Astrocyte (in vitro differentiated cells and primary cell): Measurements from ENCODE around the gene HERC2. TPM values are rescaled to one million over a fixed set of nuclear protein-coding genes. Genes with fewer than 3 reads are reported as not detected.

ENCODE experiments used
- DNase-seq: peaks from one replicate; pipeline ENCODE4 v3.0.0-alpha.2; 2010; ENCODE audit warnings: low read depth
- FAIRE-seq: peaks from 2 replicates; lab custom pipeline; 2011; peaks lifted over from hg19 to GRCh38; lab: Jason Lieb, UNC
- H2AFZ ChIP-seq: 2 replicates; pipeline ENCODE4 v1.6.0; 2012; ENCODE audit warnings: low read depth, low read length, inconsistent platforms
- H3K27ac ChIP-seq: 2 replicates; pipeline ENCODE4 v1.5.1; 2011; ENCODE audit warnings: low read depth, low read length, inconsistent platforms
- H3K27me3 ChIP-seq: 2 replicates; pipeline ENCODE4 v1.6.0; 2011; ENCODE audit warnings: low read length, inconsistent platforms; ENCODE audit not compliant: insufficient read depth
- H3K36me3 ChIP-seq: 2 replicates; pipeline ENCODE4 v1.5.1; 2011; ENCODE audit warnings: low read length, inconsistent platforms; ENCODE audit not compliant: insufficient read depth
- H3K4me1 ChIP-seq: 2 replicates; pipeline ENCODE4 v1.5.1; 2011; ENCODE audit warnings: low read length, inconsistent platforms; ENCODE audit not compliant: insufficient read depth
- H3K4me2 ChIP-seq: 2 replicates; pipeline ENCODE4 v1.6.0; 2012; ENCODE audit warnings: low read length, inconsistent platforms
- H3K4me3 ChIP-seq: 2 replicates; pipeline ENCODE4 v1.5.1; 2011; ENCODE audit warnings: low read depth, mild to moderate bottlenecking, low read length, inconsistent platforms; ENCODE audit not compliant: insufficient read depth
- H3K79me2 ChIP-seq: 2 replicates; pipeline ENCODE4 v1.6.0; 2012; ENCODE audit warnings: mild to moderate bottlenecking, low read length, inconsistent platforms; ENCODE audit not compliant: insufficient read depth
- H3K9ac ChIP-seq: 2 replicates; pipeline ENCODE4 v1.6.0; 2012; ENCODE audit warnings: mild to moderate bottlenecking, low read length, inconsistent platforms
- H3K9me3 ChIP-seq: 2 replicates; pipeline ENCODE4 v1.5.1; 2012; ENCODE audit warnings: low read depth, mild to moderate bottlenecking, low read length, inconsistent platforms; ENCODE audit not compliant: insufficient read depth
- H4K20me1 ChIP-seq: 2 replicates; pipeline ENCODE4 v1.6.0; 2012; ENCODE audit warnings: low read length, inconsistent platforms; ENCODE audit not compliant: insufficient read depth
- H3K27ac Mint-ChIP-seq: one replicate; pipeline ENCODE4 v1.8.0; 2021; ENCODE audit warnings: mild to moderate bottlenecking, mixed read lengths; ENCODE audit not compliant: unreplicated experiment
- H3K27me3 Mint-ChIP-seq: one replicate; pipeline ENCODE4 v1.8.0; 2021; ENCODE audit warnings: low read depth, mixed read lengths; ENCODE audit not compliant: unreplicated experiment
- H3K36me3 Mint-ChIP-seq: one replicate; pipeline ENCODE4 v1.8.0; 2021; ENCODE audit warnings: low read depth, mixed read lengths; ENCODE audit not compliant: unreplicated experiment
- H3K4me1 Mint-ChIP-seq: one replicate; pipeline ENCODE4 v1.8.0; 2021; ENCODE audit warnings: low read depth, mixed read lengths; ENCODE audit not compliant: unreplicated experiment
- H3K4me3 Mint-ChIP-seq: one replicate; pipeline ENCODE4 v1.8.0; 2021; ENCODE audit warnings: mild to moderate bottlenecking, moderate library complexity, mixed read lengths; ENCODE audit not compliant: unreplicated experiment
- H3K9me3 Mint-ChIP-seq: one replicate; pipeline ENCODE4 v1.8.0; 2021; ENCODE audit warnings: mild to moderate bottlenecking, mixed read lengths; ENCODE audit not compliant: unreplicated experiment
- EZH2 ChIP-seq: IDR thresholded peaks from 2 replicates; pipeline ENCODE4 v1.6.1; 2012; ENCODE audit warnings: mild to moderate bottlenecking, low read length, inconsistent platforms; ENCODE audit not compliant: insufficient read depth
- total RNA-seq: library from RNA; stranded (reverse); gene quantifications from 2 replicates; pipeline ENCODE4 v1.2.1, GENCODE V29; 2021
- TF ChIP-seq, protein P1 (sequence below): IDR thresholded peaks from 2 replicates; pipeline ENCODE4 v1.5.1; 2011; ENCODE audit warnings: low read depth, mild to moderate bottlenecking, inconsistent platforms, low read length, moderate library complexity; ENCODE audit not compliant: insufficient read depth

The HERC2 gene
- total RNA-seq, 1 donor from 2014 or later = 61.5 TPM

- no peaks in the 10 kb centered on the region for H3K9me3 Mint-ChIP-seq
- Histone ChIP-seq H3K9ac (no peak overlapping the region), H3K4me3 (no peak overlapping the region), H3K27ac (no peak overlapping the region), H3K36me3 (peaks cover 22% of the 10 kb centered on the region), H3K4me2 (no peak overlapping the region), H3K79me2 (peaks cover 66% of the 10 kb centered on the region), H3K9me3 (no peaks in the 10 kb centered on the region), H4K20me1 (peaks cover 49% of the 10 kb centered on the region), H3K4me1 (no peaks in the 10 kb centered on the region), H2AFZ (no peak overlapping the region), H3K27me3 (no peaks in the 10 kb centered on the region)
- peaks cover 17% of the 10 kb centered on the region for H3K36me3 Mint-ChIP-seq
- FAIRE-seq = no peak
- TF ChIP-seq, protein P1, sequence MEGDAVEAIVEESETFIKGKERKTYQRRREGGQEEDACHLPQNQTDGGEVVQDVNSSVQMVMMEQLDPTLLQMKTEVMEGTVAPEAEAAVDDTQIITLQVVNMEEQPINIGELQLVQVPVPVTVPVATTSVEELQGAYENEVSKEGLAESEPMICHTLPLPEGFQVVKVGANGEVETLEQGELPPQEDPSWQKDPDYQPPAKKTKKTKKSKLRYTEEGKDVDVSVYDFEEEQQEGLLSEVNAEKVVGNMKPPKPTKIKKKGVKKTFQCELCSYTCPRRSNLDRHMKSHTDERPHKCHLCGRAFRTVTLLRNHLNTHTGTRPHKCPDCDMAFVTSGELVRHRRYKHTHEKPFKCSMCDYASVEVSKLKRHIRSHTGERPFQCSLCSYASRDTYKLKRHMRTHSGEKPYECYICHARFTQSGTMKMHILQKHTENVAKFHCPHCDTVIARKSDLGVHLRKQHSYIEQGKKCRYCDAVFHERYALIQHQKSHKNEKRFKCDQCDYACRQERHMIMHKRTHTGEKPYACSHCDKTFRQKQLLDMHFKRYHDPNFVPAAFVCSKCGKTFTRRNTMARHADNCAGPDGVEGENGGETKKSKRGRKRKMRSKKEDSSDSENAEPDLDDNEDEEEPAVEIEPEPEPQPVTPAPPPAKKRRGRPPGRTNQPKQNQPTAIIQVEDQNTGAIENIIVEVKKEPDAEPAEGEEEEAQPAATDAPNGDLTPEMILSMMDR = no peak
- no peak for TF ChIP-seq EZH2
- no peaks in the 10 kb centered on the region for H3K27me3 Mint-ChIP-seq
- DNase-seq = no peak
- no peak overlapping the region for H3K4me3 Mint-ChIP-seq
- no peak overlapping the region for H3K27ac Mint-ChIP-seq
- peaks cover 4% of the 10 kb centered on the region for H3K4me1 Mint-ChIP-seq
These were observed 61.3 kb downstream of the HERC2 start for GRCh38 chr15:28260722-28261121.

GRCh38 chr15:28260317-28260716 lies 61.7 kb downstream of the HERC2 start:
- no peak overlapping the region for H3K4me3 Mint-ChIP-seq
- no peak for DNase-seq
- H3K9me3 Mint-ChIP-seq = no peaks in the 10 kb centered on the region
- Histone ChIP-seq H3K36me3 (peaks cover 22% of the 10 kb centered on the region), H3K27me3 (no peaks in the 10 kb centered on the region), H3K4me3 (no peak overlapping the region), H3K4me2 (no peak overlapping the region), H3K79me2 (peaks cover 66% of the 10 kb centered on the region), H3K4me1 (no peaks in the 10 kb centered on the region), H4K20me1 (peaks cover 49% of the 10 kb centered on the region), H3K27ac (no peak overlapping the region), H3K9ac (no peak overlapping the region), H2AFZ (no peak overlapping the region), H3K9me3 (no peaks in the 10 kb centered on the region)
- TF ChIP-seq, protein P1 = no peak
- TF ChIP-seq EZH2 = no peak
- no peak overlapping the region for H3K27ac Mint-ChIP-seq
- H3K27me3 Mint-ChIP-seq = no peaks in the 10 kb centered on the region
- no peak for FAIRE-seq
- peaks cover 17% of the 10 kb centered on the region for H3K36me3 Mint-ChIP-seq
- H3K4me1 Mint-ChIP-seq = peaks cover 4% of the 10 kb centered on the region

DNA sequence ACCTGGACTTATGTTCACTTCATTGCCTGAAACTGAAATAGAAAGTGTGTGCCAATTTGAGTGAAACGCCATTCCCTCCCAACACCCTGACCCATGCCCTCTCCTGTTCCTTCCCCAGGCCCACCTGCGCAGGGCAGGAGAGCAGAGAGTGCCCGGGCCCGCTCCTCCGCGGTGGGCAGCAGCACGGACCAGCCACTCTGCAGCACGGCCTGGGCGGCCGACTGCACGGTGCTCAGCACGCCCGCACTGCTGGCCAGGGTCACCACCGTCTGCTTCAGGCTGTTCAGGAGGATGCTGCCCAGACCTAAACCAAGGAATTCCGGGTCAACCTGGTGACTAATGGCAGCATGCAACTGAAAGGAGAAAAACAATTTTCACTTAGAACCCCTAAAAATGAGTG lies 66.0 kb downstream of the HERC2 start:
- Mint-ChIP-seq H3K36me3 (peaks cover 18% of the 10 kb centered on the region), H3K9me3 (no peaks in the 10 kb centered on the region), H3K27me3 (no peaks in the 10 kb centered on the region), H3K27ac (no peak overlapping the region), H3K4me3 (no peak overlapping the region), H3K4me1 (peaks cover 2% of the 10 kb centered on the region)
- H3K36me3 ChIP-seq = peaks cover 25% of the 10 kb centered on the region
- FAIRE-seq (no peak), DNase-seq (no peak)
- H3K4me1 ChIP-seq = no peaks in the 10 kb centered on the region
- H3K27ac ChIP-seq = no peak overlapping the region
- no peak overlapping the region for H3K4me3 ChIP-seq
- no peaks in the 10 kb centered on the region for H3K27me3 ChIP-seq
- no peak overlapping the region for H3K9ac ChIP-seq
- no peak overlapping the region for H3K4me2 ChIP-seq
- peaks cover 34% of the 10 kb centered on the region for H3K79me2 ChIP-seq
- no peaks in the 10 kb centered on the region for H3K9me3 ChIP-seq
- no peak overlapping the region for H2AFZ ChIP-seq
- TF ChIP-seq EZH2 = no peak
- TF ChIP-seq, protein P1 = no peak
- H4K20me1 ChIP-seq = peaks cover 22% of the 10 kb centered on the region
